ENCODE results near the gene SIT1.

DNA sequence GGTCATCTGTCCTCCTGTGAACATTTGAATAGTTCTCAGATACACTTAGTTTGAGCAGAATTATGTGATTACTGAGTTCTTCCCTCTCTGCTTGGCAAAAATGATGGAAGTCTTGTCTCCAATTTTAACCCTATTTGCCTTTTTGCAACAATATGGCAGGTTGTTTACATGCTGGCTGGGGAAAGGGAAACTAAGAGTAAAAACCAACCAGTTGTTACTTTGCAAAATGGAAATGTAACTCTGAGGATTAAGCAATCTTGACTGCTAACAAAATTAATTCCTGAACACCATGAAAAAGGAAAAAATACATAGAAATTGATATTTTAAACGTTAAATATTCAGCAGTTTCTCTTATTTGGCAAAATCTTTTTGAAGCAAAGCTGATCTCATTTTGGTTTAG, 11.1 kb downstream of the SIT1 start:
- TF ChIP-seq CTCF (IDR thresholded peaks at IDR 0.05) (no peak), POLR2AphosphoS5 (IDR thresholded peaks at IDR 0.05; ENCODE audit: low read depth, low read length) (no peak)
- TF ChIP-seq, protein P1, sequence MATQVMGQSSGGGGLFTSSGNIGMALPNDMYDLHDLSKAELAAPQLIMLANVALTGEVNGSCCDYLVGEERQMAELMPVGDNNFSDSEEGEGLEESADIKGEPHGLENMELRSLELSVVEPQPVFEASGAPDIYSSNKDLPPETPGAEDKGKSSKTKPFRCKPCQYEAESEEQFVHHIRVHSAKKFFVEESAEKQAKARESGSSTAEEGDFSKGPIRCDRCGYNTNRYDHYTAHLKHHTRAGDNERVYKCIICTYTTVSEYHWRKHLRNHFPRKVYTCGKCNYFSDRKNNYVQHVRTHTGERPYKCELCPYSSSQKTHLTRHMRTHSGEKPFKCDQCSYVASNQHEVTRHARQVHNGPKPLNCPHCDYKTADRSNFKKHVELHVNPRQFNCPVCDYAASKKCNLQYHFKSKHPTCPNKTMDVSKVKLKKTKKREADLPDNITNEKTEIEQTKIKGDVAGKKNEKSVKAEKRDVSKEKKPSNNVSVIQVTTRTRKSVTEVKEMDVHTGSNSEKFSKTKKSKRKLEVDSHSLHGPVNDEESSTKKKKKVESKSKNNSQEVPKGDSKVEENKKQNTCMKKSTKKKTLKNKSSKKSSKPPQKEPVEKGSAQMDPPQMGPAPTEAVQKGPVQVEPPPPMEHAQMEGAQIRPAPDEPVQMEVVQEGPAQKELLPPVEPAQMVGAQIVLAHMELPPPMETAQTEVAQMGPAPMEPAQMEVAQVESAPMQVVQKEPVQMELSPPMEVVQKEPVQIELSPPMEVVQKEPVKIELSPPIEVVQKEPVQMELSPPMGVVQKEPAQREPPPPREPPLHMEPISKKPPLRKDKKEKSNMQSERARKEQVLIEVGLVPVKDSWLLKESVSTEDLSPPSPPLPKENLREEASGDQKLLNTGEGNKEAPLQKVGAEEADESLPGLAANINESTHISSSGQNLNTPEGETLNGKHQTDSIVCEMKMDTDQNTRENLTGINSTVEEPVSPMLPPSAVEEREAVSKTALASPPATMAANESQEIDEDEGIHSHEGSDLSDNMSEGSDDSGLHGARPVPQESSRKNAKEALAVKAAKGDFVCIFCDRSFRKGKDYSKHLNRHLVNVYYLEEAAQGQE (IDR thresholded peaks at IDR 0.05; ENCODE audit: insufficient read depth in 1 of 2, low read depth in 2 of 2, low read length in 1 of 2), result no peak

Measured in Panc1 (cell line).